ENCODE data around the gene RFX4.

DNA sequence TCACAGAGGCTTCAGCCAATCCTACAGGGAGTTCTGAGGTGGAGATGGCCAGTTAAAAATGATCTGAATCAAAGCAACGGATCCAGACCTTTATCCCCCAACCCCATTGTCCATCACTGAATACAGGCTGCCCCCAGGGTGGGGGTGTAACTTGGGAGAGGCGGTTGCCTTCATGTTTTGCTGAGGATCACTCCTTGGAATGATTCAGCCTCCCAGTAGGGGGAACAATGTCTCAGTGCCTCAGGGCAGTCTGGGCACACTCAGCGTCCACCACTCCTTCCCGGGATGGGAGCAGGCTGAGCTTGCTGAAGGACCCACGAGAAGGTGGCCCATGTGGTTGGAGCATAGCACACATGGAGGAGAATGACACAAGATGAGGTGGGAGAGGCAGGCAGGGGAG, 60.2 kb downstream of the RFX4 start:
- TF ChIP-seq CTCF (IDR thresholded peaks at IDR 0.05): no peak
- no peak for TF ChIP-seq POLR2AphosphoS5 (IDR thresholded peaks at IDR 0.05)
